AG08396 (cell line): ENCODE data around the gene ITM2A.

Experiments used
- DNase-seq: peaks from one replicate; pipeline ENCODE4 v3.0.0; 2012; ENCODE audit warnings: low spot score, mixed read lengths

Gene ITM2A

DNA sequence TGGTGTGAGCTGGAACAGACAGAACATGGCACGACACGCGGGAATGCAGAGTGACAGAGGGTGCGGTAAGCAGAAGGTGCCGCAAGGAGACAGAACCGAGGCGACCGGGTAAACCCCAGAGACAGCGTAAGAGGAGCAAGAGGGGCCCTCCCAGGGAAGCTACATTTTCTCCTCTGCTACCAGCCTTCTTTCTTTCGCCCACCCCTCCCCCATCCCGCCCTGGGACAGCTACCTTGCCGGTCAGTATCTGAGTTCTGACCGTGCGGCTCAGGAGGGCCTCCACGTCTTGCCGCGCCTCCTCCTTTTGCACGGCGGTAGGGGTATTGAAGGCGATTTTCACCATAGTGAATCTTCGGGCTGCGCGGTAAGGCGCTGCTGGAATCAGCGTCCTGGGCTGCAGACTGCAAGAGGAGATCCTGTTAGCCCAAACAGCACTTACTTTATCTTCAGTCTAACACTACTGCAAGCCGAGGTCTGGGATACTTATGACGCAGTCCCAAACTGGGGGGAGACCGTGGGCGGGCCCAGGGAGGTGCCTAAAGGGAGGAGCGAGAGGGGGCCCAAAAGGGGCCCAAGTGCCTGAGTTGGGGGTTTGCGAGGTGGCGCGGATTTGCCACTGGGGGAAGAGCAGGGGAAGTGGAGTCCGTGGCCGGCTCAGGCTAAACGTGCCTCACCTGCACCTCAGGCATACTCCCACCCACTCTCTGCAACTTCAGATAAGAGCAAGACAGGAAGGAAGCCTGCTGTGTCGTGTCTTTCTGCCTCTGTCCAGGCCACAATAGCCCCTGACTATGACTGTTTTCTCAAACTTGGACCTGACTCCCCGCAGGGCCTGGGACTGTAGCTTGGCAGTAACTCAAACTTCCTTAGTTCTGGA, at the start of gene ITM2A:
ITM2A (minus strand) TSS at position 462 of the 877 bp plus-strand sequence; CDS start at position 343, 119 bp downstream.
- no peak for DNase-seq

DNA sequence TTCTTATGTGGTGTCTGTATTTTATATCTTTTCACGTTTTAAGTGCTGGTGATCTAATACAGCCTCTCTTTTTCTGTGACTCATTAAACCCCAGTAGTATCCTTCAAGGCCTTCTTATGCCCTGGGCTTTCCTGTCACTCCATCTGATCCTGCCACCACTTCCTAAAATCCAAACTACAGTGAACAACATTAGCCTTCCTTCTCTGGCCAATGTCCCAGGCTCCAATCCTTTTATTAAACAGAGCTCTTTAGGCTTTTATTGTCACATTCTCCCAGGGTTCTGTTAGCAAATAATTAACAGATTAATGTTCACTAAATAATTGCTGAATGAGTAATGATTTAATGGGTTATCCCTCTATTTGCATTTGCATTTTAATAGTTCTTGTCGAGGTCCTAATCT, 47.9 kb upstream of the ITM2A start:
- no peak for DNase-seq

DNA sequence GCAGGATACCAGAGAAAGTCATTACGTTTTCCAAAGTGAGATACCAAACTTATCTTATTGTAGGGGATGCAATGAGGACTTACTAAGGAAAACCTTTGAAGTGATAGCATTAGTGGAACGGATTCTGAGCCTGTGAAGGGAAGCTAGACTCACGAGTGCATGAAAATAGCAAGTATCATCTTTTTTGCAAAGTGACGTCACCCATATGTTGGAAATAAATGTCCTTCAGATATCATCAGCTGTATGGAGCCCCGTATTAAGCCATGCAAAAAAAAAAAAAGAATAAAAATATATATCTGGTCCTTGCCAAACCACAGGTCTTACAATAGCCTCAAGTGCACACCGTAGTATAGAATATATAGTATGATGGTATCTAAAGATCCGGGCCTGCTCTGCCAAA, 46.8 kb upstream of the ITM2A start:
- no peak for DNase-seq

DNA sequence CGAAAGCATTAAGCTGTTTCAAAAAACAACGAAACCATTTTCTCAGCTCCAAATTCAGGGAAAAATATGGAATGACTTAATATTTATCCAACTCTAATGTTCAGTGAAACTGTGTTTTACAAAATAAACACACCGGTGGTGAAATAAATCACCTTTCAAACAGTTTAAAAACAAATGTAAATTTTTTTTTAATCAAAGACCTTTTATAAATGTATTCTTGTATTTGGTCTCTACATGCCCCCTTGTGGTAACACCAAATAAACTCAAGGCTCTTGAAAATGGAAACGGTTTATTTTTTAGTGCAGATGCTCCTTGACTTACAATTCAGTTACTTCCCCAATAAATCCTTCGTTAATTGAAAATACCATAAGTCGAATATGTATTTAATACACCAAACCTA, 45.8 kb upstream of the ITM2A start:
- no peak for DNase-seq

DNA sequence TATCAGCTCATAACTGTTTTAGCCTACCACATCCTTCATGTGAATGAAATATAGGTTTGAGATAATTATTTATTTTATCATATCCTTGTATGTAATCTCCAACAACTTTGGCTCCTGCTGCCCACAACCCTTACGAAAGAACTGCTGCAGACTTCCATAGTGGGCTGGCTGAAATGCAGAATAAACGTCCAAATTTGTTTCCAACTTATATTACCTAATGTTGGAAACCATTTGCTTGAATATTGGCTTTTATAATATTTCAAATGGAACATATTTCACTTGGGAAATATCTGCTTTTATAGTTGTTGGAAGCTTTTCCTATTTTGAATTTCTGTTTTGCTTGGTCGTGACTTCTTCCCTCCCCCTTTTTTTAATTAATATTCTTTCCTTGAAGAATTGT, 45.0 kb upstream of the ITM2A start:
- no peak for DNase-seq

DNA sequence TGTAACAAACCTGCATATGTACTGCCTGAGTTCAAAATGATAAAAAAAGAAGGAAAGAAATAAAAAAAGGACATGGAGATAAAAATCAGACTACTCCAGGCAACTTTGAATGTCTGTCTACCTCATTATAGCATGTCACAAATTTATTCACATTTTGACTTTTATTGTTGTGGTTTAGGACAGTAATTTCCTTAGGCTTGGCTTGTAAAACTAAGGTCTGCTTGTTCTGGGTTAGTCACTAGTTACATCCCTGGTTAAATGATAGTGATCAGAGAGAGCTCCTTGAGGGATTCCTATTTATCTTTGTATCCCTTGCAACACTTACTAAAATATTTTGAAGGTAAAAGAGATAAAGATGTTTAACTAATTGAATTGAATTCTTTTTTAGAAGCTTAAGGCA, 42.5 kb upstream of the ITM2A start:
- no peak for DNase-seq

DNA sequence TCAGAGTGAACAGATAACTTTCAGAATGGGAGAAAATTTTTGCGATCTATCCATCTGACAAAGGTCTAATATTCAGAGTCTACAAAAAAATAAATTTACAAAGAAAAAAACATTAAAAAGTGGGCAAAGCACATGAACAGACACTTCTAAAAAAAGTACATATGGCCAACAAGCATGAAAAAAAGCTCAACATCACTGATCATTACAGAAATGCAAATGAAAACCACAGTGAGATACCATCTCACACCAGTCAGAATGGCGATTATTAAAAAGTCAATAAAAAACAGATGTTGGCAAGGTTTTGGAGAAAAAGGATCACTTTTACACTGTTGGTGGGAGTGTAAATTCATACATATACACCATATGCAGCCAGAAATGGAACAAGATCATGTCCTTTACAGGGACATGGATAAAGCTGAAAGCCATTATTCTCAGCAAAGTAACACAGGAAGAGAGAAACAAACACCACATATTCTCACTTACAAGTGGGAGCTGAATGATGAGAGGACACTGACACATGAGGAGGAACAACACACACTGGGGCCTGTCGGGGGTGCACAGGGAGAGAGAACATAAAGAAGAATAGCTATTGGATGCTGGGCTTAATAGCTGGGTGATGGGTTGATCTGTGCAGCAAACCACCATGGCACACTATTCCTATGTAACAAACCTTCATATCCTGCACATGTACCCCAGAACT, 41.6 kb upstream of the ITM2A start:
- DNase-seq: no peak

DNA sequence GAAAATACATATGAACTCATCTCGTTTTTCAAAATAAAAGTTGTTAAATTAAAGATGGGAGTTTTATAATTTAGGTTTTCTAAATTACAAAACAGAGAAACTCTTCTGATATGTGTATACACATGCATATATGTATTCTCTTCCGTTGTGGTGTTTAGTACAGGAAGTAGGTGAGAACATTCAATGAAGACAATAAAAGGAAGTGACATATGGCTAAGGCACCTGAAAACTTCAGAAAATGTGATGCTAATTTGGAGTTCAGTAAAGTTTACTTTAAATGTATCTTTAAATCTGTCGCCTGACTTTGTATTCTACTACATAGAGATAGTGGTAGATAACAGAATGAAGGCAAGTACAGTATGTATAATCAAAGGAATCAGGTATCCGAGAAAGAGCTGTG, 33.5 kb upstream of the ITM2A start:
- no peak for DNase-seq

DNA sequence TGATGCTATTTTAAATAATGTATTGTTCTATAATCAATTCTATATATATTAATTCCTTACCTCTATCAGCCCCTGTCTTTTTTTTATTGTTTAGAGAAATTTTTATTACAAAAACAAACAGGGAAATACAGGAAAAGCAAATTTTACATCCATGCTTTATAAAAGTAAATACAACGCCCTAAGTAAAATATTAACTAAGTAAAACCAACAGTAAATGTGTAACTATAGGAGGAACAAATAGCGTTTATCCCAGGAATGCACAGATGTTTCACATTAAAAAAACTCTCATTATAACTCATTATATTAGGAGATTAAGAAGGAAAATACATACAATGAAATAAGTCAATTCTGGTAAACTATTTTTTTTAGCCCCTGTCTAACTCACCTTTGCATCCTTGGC, 8.2 kb upstream of the ITM2A start:
- no peak for DNase-seq

DNA sequence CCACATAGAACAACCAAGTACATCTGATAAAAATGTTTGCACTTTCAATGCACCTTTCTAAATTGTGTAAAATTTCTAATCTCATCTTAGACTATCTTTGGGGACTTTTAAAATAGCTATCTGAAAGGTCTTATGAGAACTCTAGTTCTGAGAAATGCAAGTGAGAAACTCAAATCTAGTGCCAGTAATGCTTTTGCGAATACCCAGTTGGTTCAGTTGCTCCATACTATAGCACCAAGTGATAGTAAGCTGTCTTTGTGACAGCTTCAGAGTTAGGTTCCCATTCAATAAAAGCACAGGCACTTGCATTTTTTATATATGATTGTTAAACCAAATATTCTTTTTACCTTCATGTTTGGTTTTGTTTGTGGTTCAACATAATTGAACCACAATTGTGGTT, 4.5 kb upstream of the ITM2A start:
- DNase-seq: no peak

DNA sequence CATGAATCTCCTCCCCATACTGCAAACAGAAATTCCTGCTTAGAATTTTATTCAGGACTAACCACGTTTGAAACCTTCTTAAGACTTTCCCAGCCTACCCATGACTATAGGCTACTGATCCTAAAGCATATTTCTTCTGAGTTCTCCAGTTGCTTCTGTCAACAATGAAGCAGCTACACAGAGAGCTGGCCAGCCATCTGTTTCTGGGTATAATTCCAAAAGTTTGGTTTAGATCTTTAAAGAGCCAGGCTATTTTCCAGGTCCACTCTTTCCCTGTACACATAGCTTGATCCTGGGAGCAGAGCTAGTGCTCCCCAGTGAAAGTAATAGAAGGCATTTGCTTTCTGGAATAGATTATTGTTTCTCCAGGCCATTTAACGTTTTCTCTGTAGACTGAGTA, 4.0 kb upstream of the ITM2A start:
- DNase-seq: no peak

DNA sequence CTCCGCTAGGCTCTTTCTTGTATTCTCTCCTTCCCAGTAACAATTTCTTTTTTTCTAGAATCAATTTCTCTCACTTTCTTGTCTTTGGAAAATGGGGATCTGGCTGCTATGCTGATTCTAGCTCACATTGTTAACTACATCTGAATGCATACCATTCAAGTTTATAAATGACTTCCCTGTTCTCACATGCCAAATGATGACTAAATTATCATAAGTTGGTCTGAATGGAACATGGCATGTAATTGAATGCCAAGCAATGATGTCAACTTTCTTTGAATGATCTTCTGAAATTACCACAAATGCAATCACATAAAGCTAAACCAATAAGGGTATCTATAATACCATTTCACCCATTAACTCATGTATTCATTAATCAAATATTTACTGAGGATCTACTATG, 2.7 kb upstream of the ITM2A start:
- no peak for DNase-seq

DNA sequence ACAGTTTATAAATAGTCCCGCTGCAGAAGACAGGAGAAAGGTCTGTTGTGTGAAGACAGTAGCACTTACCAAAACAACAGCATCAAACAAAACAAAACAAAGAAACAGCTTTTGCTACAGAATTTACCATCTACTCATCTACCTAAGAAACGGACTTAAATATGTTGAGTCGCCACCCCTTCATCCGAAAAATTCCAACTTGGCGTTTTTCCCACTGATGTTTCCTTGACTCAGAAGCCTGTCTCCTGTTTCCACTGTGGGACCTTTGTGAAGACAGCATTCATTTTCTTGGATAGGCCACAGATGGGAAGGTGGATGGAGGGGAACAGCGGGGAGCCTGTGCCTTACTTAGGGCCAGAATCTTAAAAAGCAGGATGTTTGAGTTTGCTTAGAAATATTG, 1.3 kb upstream of the ITM2A start:
- no peak for DNase-seq

DNA sequence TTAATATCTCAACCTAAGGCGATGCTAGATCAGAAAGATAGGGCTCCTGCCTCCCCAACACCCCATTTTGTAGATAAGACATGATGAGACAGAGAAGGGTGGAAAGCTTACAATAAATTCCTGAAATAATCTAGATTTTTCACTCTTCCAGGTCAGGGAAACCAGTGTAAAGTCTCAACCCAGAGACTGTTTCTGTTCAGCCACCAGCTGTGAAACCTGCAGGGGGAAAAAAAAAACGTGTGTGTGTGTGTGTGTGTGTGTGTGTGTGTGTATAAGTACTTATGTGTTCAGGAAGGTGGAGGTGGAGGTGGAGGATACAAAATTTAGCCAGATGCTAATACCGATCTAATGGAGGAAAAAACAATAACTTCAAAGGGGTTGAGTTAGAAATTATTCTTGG, 773 bp upstream of the ITM2A start:
- DNase-seq: no peak

DNA sequence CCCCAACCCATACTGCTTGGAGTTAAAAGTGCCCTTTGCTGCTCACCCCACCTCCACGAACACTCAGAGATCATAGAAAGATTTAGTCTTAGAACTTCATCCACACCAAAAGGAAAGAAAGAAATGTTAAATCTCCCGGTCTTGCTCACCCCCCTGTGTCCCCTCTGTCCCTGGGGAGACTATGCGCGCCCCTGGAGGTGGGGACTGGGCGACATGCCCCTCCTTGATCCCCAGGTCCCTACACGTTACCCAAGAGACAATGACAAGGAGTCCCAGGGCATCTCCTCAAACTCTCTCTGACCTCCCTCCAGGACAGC, 620 bp downstream of the ITM2A start:
- DNase-seq: no peak

DNA sequence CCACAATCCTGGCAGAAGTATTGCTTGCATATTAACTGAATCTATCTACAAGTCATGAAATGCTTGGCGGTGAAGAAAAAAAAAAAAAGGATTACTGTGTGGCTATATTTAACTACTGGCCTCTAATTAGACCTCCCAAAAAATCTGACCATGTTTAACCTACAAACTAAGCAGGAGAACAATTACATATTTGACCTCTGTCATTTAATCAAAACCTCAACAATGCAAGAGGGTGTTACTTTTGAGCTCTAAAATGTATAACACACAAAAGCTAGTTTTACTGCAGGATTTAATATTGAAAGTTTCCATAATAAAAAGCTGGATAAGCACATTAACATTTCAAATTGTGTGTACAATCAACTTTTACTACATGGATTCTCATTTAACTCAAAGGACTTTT, 1.5 kb downstream of the ITM2A start:
- no peak for DNase-seq

DNA sequence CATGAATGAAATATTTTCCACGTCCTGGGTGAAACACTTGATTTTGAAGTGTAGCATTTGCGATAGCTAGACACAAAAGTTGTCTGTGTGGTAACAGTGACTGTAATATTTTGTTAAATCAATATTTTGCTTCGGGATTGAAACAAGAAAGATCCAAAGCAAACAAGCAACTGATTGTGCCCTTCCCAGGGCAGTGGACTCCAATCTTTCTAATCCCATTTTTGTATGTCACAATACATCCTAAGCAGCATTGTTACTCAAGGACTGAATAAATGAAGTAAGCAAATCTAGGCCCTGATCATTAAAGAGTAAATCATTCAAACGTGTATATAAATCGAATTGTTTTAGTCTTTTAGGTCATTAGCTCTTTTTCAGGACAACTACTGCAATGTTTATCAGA, 2.8 kb downstream of the ITM2A start:
- DNase-seq: no peak

DNA sequence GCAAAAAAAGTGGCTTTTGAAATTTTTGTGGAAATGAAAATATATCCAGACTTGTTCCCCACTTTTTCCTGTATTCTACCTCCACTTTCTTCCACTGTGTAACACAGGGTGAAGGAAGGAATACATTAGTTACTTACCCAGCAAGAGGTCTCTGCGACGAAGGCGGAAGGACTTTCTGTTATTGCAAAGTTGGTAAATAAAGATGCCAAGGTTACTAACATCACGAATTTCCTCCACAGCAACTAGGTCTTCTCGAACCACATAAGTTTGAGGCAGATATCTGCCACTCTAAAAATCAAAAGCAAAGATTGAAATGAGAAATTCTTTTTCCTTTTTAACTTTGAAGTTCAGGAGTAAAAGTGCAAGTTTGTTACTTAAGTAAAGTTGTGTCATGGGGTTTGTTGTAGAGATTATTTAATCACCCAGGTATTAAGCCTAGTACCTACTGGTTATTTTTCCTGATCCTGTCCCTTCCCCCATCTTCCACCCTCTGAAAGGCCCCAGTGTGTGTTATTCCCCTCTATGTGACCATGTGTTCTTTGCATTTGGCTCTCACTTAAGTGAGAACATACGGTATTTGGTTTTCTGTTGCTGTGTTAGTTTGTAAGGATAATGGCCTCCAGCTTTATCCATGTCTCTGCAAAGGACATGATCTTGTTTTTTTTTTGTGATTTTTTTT, 5.8 kb downstream of the ITM2A start:
- DNase-seq: no peak

DNA sequence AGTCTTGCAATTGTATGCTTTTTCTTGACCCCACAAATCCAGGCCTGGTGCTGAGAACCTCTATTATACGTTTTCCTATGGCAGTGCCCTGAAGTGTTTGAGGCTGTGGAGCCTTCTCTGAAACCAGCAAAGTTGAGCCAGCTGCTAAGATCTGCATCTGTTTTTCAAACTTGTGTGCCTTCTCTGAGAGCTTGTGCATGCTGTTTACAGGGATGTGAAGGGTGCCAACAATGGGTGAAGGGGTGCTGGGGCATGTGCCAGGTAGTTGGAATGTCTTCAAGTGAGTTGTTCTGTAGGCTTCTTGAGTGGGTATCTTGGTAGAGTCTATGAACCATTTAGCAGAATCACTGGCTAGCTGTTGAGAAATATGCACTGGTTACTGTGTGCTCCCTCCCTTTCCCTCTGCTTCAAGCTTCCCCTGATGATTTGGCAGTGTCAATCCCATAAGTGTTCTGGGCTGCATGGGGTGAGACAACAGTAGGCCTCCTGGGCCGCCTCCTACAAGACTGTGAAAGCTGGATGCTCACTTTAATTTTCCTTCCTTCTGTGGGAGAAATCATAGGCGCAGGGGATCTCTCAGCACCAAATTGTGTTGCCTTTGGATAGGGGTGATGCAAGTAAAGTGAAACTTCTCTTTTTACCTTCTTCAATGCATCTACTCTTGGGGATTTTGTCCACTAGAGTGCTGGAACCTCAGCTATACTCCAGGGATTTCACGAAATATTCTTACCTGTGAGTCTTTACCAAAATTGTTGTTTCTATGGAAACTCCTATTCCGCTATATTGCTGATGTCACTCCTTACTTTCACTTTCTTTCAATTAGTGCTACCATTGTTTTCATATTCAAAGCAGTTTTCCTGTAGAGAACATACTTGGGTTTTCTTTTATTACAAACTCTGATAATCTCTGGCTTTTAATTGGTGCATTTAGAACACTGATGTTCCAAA, 30.0 kb downstream of the ITM2A start:
- DNase-seq: no peak

DNA sequence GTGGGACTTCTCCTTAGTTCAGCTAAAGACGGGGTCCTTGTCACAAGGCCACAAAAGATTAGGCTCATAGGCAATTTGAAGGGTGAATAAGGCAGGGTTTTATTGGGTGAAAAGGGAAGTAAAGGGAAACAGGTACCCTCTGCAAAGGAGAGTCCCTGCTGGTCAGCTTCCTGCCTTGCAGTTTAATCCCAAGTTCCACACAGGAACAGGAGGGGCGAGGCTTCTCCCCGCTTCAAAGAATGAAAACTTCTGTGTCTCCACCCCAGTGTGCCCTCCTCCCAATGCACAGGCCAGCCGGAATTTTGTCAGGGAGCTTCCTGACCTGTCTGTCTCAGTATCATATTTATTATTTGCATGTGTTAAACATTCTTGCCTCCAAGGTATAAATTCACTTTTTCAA, 37.1 kb downstream of the ITM2A start:
- no peak for DNase-seq

DNA sequence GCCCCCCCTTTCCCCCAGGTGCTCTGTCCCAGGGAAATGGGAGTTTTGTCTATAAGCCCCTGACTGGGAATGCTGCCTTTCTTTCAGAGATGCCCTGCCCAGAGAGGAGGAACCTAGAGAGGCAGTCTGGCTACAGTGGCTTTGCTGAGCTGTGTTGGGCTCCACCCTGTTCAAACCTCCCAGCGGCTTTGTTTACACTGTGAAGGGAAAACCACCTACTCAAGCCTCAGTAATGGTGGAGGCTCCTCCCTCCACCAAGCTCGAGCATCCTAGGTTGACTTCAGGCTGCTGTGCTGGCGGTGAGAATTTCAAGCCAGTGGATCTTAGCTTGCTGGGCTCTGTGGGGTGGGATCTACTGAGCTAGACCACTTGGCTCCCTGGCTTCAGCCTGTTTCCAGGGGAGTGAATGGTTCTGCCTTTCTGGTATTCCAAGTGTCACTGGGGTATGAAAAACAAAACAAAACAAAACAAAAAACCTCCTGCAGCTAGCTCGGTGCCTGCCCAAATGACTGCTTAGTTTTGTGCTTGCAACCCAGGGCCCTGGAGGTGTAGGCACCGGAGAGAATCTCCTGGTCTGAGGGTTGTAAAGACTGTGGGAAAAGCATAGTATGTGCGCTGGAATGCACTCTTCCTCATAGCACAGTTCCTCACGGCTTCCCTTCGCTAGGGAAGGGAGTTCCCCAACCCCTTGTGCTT, 41.7 kb downstream of the ITM2A start:
- DNase-seq: no peak
